Prostate gland (tissue), 2 donors: ENCODE measurements around the gene FBXW8.

ENCODE experiments used
- CTCF ChIP-seq, 4 experiments: fragments of 200-600 bp in 2 of 4; fragments of 450-650 bp in 2 of 4; sonication (generic) in 2 of 4; IDR thresholded peaks; 1 replicate in 3 of 4; 2 replicates in 1 of 4; pipeline ENCODE4 v1.5.1; 2016 to 2019; ENCODE audit warnings: antibody characterized with exemption in 4 of 4, mild to moderate bottlenecking in 2 of 4, moderate library complexity in 2 of 4
- POLR2A ChIP-seq: fragments of 450-650 bp; IDR thresholded peaks from one replicate; pipeline ENCODE4 v1.6.1; 2016; ENCODE audit warnings: antibody characterized with exemption, mild to moderate bottlenecking
- POLR2AphosphoS5 ChIP-seq: sonication (generic); formaldehyde crosslinking; IDR thresholded peaks from one replicate; pipeline ENCODE4 v1.6.1; 2017; ENCODE audit warnings: antibody characterized with exemption

GRCh38 chr12:116863275-116863767, 47.4 kb upstream of the FBXW8 start:
- TF ChIP-seq CTCF (IDR thresholded peaks at IDR 0.05) (peak in 1 of 4 experiments; percentile 26), POLR2A (no peak), POLR2AphosphoS5 (no peak)
